ENCODE results near the gene DCDC1. TPM values are rescaled to one million over a fixed set of nuclear protein-coding genes. Genes with fewer than 3 reads are reported as not detected.

DCDC1 gene
- total RNA-seq, 1 experiment from 2014 or later: 0.22 TPM

- TF ChIP-seq NR1H2 (CRISPR knock-in tag; IDR thresholded peaks at IDR 0.05) (no peak), STAT6 (CRISPR knock-in tag; conservative IDR thresholded peaks at IDR 0.05; ENCODE audit: low read depth) (no peak), SOX15 (CRISPR knock-in tag; IDR thresholded peaks at IDR 0.05) (no peak)
Measured at GRCh38 chr11:30917266-30917665, 452.3 kb downstream of the DCDC1 start (continued).

- Mint-ChIP-seq H3K4me3 (no peak overlapping the region), H3K27ac (no peak overlapping the region), H3K36me3 (no peaks in the 10 kb centered on the region), H3K9me3 (no peaks in the 10 kb centered on the region), H3K27me3 (ENCODE audit: low read depth) (no peaks in the 10 kb centered on the region), H3K4me1 (peaks cover 11% of the 10 kb centered on the region)
- TF ChIP-seq GRHL2 (CRISPR knock-in tag; IDR thresholded peaks at IDR 0.05; ENCODE audit: insufficient replicate concordance, severe bottlenecking) (no peak), GABPB1 (CRISPR knock-in tag; IDR thresholded peaks at IDR 0.05) (no peak), TEAD4 (CRISPR knock-in tag; IDR thresholded peaks at IDR 0.05) (no peak), ATF1 (CRISPR knock-in tag; IDR thresholded peaks at IDR 0.05) (no peak), FOXP4 (CRISPR knock-in tag; IDR thresholded peaks at IDR 0.05) (no peak), CDX4 (CRISPR knock-in tag; IDR thresholded peaks at IDR 0.05; ENCODE audit: borderline replicate concordance) (no peak), ZNF423 (CRISPR knock-in tag; IDR thresholded peaks at IDR 0.05) (no peak), ESRRA (CRISPR knock-in tag; IDR thresholded peaks at IDR 0.05; ENCODE audit: borderline replicate concordance) (no peak), NR3C1 (CRISPR knock-in tag; conservative IDR thresholded peaks at IDR 0.05; ENCODE audit: low read depth) (no peak)
- TF ChIP-seq, protein P1, sequence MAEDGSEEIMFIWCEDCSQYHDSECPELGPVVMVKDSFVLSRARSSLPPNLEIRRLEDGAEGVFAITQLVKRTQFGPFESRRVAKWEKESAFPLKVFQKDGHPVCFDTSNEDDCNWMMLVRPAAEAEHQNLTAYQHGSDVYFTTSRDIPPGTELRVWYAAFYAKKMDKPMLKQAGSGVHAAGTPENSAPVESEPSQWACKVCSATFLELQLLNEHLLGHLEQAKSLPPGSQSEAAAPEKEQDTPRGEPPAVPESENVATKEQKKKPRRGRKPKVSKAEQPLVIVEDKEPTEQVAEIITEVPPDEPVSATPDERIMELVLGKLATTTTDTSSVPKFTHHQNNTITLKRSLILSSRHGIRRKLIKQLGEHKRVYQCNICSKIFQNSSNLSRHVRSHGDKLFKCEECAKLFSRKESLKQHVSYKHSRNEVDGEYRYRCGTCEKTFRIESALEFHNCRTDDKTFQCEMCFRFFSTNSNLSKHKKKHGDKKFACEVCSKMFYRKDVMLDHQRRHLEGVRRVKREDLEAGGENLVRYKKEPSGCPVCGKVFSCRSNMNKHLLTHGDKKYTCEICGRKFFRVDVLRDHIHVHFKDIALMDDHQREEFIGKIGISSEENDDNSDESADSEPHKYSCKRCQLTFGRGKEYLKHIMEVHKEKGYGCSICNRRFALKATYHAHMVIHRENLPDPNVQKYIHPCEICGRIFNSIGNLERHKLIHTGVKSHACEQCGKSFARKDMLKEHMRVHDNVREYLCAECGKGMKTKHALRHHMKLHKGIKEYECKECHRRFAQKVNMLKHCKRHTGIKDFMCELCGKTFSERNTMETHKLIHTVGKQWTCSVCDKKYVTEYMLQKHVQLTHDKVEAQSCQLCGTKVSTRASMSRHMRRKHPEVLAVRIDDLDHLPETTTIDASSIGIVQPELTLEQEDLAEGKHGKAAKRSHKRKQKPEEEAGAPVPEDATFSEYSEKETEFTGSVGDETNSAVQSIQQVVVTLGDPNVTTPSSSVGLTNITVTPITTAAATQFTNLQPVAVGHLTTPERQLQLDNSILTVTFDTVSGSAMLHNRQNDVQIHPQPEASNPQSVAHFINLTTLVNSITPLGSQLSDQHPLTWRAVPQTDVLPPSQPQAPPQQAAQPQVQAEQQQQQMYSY (CRISPR knock-in tag; IDR thresholded peaks at IDR 0.05): no peak
- no peak for DNase-seq (ENCODE audit: low spot score)
- POLR2A ChIA-PET: no interaction called here
- CTCF ChIA-PET: interaction anchor here (2.1 kb wide), 1 partner anchor 181 kb away, joined by 12 read pairs; no protein-coding TSS in a partner anchor
- no peak for ATAC-seq
Measured at GRCh38 chr11:30916764-30917163, 452.8 kb downstream of the DCDC1 start.

GRCh38 chr11:30914143-30914762 is 455.3 kb downstream of the DCDC1 start:
- H3K4me1 Mint-ChIP-seq: peaks cover 6% of the 10 kb centered on the region
- no peak overlapping the region for H3K4me3 Mint-ChIP-seq
- ChIA-PET POLR2A (interaction anchor here (0.7 to 1.4 kb wide), 2 partner anchors 60 to 329 kb away, joined by 3 to 6 read pairs; no protein-coding TSS in a partner anchor), CTCF (interaction anchor here (0.5 to 1.8 kb wide), 49 partner anchors 9 to 1168 kb away, joined by 3 to 24 read pairs (median 4); partner anchors contain the start of genes ARL14EP and MPPED2)
- H3K9me3 Mint-ChIP-seq: no peaks in the 10 kb centered on the region
- DNase-seq (ENCODE audit: low spot score) (peak; percentile 83), ATAC-seq (peak; percentile 99)
- no peaks in the 10 kb centered on the region for H3K27me3 Mint-ChIP-seq (ENCODE audit: low read depth)
- H3K27ac Mint-ChIP-seq: no peak overlapping the region
- TF ChIP-seq, protein P2, sequence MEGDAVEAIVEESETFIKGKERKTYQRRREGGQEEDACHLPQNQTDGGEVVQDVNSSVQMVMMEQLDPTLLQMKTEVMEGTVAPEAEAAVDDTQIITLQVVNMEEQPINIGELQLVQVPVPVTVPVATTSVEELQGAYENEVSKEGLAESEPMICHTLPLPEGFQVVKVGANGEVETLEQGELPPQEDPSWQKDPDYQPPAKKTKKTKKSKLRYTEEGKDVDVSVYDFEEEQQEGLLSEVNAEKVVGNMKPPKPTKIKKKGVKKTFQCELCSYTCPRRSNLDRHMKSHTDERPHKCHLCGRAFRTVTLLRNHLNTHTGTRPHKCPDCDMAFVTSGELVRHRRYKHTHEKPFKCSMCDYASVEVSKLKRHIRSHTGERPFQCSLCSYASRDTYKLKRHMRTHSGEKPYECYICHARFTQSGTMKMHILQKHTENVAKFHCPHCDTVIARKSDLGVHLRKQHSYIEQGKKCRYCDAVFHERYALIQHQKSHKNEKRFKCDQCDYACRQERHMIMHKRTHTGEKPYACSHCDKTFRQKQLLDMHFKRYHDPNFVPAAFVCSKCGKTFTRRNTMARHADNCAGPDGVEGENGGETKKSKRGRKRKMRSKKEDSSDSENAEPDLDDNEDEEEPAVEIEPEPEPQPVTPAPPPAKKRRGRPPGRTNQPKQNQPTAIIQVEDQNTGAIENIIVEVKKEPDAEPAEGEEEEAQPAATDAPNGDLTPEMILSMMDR (IDR thresholded peaks at IDR 0.05): peak; percentile 42; the same call in 1 of the 2 replicates
- no peak for TF ChIP-seq CREB1 (CRISPR knock-in tag; IDR thresholded peaks at IDR 0.05)
- H3K36me3 Mint-ChIP-seq: no peaks in the 10 kb centered on the region

Data from WTC11 (cell line).